HG03139 (cell line): ENCODE data around the gene LARP1.
A peak's percentile ranks its signal among the peaks of the same experiment; 100 is the strongest.
"Not testable (repeated sequence)": the region's sequence is repeated elsewhere in the genome, so short reads cannot be mapped to it uniquely, and the experiment has no call there.

ENCODE experiments used
- ATAC-seq: cut with Tn5 transposase; IDR thresholded peaks from one replicate; pipeline ENCODE4 v1.9.1; 2021; ENCODE audit not compliant: unreplicated experiment

LARP1 gene

DNA sequence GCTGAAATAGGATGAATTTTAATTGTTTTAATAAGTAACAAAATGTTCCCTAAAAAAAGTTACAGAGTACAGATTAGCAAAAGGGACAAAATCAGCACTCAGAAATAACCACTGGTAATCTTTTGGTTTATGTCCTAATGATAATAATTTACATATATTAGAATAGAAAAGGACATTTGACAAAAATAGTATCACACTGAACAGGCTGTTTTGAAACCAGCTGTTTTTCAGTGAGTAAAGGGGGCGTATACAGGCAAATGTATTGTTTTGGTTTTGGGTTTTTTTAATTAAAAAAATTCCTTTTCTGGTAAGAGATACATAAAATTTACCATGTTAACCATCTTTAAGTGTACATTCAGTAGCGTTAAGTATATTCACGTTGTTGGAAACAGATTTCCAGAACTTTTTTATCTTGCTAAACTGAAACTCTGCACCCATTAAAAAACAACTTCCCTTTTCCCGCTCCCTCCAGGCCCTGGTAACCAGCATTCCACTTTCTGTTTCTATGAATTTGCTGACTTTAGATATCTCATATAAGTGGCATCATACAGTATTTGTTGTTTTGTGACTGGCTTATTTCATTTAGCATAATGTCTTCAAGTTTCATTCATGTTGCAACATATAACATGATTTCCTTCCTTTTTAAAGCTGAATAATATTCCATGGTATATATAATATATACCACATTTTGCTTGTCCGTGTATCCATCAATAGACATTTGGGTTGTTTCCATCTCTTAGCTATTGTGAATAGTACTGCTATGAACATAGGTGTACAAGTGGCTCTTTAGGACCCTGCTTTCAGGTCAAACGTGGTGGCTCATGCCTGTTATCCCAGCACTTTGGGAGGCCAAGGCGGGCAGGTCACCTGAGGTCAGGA, 20.6 kb upstream of the LARP1 start:
- no peak for ATAC-seq

DNA sequence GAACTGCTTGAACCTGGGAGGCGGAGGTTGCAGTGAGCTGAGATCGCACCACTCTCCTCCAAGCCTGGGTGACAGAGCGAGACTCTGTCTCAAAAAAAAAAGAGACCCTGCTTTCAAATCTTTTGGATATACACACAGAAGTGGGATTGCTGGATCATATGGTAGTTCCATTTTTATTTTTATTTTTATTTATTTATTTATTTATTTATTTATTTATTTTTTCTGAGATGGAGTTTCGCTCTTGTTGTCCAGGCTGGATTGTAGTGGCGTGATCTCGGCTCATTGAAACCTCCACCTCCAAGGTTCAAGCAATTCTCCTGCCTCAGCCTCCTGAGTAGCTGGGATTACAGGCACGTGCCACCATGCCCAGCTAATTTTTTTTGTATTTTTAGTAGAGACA, 19.8 kb upstream of the LARP1 start:
- not testable (repeated sequence) for ATAC-seq

DNA sequence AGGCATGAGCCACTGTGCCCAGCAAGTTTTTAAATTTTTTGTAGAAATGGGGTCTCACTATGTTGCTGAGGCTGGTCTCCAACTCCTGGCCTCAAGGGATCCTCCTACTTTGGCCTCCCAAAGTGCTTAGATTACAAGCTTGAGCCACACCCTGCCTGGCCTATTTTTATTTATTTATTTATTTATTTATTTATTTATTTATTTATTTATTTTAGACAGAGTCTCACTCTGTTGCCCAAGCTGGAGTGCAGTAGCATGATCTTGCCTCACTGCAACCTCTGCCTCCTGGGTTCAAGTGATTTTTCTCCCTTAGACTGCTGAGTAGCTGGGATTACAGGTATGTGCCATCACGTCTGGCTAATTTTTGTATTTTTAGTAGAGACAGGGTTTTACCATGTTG, 18.8 kb upstream of the LARP1 start:
- not testable (repeated sequence) for ATAC-seq

DNA sequence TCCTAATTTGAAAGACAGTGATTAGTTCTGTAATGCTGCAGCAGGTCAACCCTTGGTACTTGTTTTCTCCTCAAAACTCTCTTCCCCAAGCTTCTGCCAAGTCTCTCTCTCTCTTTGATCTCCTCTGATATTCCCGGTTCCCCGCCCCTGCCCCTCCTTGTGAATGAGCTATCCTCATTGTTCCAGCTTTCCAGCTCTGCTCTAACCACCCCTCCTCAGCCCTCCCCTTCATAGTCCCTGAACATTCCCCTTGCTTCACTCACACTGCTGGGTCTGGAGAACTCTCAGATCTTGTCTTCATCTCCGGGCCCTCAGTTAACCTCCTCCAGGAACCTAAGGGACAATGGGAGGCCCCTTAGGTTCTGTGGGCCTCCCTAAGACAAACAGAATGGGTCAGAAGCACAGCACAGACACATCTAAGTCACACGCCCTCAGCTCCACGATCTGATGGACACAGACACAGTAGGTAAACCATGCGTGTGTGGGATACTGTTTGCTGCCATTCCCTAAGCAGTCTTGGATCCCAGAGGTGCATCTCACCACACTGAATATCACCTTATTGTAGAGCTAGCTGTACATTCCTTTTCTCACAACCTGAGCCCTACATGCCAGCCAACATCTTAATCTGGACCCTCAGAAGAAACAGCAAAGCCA, 17.4 kb upstream of the LARP1 start:
- no peak for ATAC-seq

DNA sequence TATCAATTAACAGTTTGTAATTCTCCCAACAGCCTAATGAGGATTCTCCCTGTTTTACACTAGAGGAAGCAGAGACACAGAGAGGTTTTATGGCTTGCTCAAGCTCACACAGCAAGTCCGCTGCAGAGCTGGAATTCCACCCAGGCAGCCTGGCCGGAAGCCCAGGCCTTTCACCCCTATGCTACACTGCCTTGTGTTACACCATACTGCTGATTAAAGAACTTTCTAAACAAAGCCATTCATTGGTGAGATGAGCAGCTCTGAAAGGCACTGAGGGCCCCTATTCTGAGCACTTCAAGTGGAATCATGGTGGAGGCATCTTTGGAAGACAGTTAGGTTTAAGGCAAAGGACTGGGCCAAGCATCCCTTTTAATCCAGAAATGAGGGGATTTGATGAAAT, 14.7 kb upstream of the LARP1 start:
- ATAC-seq, result no peak

DNA sequence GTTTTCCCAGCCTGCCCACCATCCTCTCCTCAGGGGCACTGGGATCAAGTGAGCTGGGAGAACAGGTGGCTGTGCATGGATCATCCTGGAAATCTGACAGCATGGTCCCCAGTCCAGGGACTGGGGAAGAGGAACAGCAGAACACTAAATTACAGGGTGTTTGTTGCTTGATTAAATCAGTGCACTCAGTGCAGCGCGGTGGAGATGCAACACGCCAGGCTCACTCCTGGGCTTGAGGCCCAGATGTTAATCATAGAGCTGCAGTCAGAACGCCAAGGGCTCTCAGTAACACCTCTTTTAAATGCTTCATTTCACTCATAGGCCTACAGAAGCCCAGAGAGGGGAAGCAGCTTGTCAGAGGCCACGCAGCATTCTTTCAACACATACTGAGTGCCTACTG, 14.2 kb upstream of the LARP1 start:
- no peak for ATAC-seq

DNA sequence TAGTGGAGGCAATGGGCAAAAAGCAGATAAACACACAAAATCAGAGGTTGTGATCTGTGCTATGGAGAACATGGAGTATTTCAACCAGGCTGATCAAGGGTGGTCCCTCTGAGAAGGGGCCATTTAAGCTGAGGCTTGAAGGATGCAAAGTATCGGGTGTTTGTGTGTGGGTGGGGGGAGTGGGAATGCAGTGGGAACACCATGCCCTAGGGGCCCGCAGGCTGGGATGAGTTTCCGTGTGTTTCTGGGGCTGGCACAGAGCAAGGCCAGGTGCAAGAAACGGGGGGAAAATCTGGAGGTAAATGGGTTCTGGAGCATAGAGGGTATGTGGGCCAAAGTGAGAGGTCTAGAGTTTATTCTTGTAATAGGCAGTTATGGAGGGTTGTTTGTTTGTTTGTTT, 13.8 kb upstream of the LARP1 start:
- ATAC-seq, result no peak

DNA sequence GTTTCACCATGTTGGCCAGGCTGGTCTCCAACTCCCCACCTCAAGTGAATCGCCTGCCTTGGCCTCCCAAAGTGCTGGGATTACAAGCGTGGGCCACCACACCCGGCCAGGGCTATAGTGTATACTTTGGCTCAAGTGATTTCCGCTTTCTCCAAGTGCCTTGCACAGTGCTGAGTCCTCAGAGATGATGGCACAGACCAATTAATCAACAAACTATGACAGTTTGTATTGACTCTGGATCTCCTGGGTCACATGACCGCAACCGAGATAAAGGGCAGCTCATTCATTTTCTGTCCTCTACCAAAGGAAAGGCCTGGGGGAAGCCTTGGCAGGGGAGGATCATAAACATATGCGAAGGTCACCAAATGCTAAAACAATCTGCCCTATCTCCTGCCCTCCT, 11.4 kb upstream of the LARP1 start:
- ATAC-seq, result no peak

DNA sequence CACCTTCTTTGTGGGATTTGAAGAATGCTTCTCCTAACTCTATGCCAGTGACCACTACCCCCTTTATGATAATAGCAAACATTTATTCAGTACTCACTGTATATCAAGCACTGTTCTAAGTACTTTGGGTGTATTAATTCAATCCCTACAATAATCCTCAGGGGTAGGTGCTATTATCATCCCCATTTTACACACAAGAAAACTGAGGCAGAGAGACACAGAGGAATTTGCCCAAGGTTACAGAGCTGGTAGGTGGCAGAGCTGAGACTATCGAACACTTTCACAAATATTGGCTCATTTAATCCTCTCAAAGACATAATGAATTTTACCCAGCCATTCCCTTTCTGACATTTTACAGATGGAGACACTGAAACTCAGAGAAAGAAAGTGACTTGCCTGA, 9.8 kb upstream of the LARP1 start:
- ATAC-seq, result no peak

DNA sequence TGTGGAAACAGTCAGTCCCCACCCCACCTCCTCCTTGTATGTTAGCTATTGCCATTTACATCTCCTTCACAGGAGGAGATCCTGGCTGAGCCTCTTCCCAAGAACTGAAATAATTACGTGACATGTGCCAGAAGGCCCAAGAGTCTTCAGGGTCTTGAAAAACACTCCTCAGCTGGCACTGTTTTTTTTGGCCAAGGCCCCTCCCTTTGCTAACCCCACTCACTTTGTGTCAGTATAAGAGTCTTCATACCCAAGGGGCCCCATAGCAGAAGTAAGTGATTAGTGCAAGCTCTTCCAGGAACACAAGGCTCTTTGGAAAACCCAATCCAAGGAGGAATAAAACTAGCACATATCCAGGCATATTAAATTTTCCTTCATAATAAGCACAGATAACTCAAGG, 5.7 kb upstream of the LARP1 start:
- no peak for ATAC-seq

DNA sequence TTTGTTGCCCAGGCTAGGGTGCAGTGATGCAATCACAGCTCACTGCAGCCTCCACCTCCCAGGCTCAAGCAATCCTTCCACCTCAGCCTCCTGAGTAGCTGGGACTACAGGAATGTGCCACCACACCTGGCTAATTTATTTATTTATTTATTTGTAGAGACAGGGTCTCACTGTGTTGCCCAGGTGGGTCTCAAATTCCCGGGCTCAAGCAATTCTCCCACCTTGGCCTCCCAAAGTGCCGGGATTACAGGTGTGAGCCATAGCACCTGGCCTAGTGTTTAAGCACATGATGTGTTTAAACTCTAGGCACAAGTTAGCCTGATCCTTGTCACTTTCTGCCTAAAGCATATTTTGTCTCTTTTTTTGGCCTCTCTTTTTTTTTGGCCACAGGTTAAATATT, 4.5 kb upstream of the LARP1 start:
- not testable (repeated sequence) for ATAC-seq

DNA sequence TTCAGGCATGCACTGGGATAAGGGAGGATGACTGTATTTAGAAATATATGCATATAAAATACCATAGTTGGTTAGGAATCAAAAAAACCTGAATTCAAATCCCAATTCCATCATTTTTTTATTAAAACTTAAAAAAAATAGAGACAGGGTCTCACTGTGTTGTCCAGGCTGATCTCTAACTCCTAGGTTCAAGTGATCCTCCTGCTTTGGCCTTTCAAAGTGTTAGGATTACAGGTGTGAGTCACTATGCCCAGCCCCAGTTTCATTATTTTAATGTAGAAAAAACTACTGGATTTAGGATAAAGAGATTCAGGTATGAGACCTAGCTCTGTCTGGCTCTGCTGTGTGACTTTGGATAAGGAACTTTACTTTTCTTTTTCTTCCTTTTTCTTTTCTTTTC, 3.3 kb upstream of the LARP1 start:
- ATAC-seq, result no peak

DNA sequence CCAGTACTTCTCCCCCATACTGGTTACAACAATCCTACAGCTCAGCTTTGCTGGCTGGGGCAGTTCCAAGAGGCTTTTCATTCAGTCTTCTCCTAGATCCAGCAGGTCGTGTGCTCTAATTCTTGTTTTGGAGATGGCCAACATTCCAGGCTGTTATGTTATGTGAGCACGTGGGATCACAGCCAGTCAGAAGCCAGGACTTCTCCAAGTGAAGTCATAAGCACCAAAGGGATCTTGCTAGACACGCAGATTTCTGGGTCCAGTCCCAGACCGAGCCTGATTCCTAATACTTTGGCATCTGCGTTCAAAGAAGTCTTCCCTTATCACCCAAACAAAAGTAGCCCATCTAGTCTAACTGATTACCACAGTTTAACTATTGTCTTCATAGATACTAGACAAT, 1.4 kb upstream of the LARP1 start:
- ATAC-seq, result no peak

DNA sequence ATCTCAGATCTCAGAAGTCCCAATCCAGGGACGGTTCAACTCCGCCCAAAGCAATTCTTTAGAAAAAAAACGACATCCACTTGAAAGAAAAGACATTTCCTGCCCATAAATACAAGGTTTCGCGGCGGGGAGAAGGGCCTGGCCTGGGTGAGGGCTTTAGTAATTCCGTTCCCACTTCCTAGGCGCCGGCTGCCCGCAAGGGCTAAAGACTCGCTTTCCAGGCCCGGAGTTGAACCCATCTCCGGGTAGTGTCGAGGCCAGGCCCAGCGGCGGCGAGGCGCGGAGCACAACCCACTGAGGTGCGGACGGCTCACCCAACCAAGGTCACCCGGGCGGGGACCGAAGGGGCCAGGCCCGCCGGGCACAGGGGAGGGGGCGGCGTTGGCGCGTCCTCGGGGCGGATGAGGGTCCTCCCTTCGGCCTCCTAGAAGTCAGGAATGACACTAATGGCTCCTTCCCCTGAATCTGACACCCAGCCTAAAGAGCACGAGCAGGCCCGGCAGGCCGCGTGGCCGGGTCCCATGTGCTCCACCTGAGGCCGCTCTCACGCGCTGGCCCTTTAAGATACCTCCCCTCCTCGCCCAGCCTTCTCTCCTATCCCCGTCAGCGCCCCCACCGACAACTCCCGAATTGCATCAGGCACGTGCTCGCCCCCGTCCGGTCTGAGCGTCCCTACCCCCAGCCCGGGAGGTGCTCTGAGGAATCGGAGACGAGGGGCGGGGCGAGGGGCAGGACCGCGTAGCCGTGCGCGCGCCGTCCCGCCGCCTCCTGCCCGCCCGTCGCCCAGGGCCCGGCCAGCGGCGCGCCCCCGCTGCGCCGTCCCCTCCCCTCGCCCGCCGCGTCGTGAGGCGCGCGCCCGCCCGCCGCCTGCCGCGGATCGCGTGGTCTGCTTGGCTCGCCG, 467 bp upstream of the LARP1 start:
- ATAC-seq, result peak; percentile 88

DNA sequence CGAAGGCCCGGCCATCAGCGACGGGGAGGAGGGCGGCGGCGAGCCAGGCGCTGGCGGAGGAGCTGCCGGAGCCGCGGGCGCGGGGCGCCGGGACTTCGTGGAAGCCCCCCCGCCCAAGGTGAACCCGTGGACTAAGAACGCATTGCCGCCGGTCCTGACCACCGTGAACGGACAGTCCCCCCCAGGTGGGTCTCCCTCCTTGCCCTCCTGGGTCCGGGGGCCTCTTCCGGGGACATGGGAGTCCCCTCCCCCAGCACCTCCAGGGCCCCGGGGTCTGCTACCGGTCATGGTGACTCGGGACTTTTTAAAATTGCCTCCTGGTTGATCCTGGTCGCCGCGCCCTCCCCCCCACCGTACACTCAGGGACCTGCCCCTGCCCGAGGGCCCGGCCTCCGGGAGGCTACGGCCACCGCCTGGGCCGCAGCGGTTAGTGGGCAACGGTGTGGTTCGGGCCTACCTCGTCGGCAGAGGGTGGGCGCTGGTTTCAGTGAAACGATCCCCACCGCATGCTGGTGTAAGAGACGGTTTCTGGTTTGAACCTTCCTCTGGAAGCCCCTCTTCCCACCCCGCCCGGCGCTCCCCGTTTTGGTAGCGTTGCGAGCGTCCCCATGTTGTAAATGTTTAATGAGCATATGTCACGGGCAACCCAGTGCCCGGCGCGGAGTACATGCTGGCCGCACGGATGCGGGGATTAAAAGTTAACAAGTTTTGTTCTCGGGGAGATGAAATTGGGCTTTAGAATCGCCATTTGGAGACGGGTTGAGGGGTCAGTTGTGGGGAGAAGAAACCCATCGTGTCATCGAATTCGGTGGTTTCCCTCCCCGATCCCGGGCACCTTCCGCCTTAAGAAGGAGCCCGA, 1.1 kb downstream of the LARP1 start:
- ATAC-seq, result no peak

DNA sequence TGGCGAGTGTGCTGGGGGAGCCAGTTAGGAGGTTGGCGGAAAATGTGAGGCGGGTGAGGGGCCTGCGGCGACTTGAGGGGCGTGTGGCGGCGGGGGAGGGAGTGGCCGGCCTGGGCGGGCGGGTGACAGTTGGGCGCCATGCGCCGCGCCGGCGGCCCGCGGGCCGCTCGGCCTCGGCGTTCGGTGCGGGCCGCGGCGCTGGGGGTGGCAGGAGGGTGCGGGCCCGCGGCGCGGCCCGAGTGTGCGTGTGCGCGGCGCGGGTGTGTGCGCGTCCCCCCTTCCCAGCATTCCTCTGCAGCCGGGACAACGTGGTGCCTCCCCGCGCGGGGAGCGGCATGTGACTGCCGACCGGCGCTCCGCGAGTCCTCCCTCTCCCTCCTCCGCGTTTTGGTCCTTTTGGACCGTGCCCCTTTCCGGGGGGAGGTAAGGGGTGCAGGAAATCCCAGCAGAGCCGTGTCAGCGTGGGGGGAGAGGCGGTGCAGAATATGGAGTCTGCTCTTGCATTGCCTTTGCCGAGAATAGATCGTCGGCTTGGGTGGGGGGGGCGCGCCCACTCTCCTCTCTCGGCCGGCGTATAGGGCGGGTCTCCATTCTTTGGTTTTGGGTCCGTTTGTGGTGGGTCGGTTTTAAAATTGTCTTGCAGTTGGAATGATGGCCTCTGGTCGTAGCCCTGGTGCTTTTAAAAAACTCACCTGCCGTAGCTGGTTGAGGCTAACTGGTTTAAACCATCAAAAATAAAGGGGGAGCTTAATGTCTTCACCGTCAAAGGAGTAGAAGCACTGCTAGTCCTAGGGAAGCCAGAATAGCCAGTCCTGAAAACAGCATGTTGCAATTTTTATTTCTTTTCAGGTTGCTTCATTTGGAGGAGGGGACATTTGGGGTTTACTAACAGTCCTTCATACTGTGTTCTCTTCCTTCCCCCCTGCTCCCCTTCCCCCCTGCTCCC, 2.0 kb downstream of the LARP1 start:
- ATAC-seq, result no peak

DNA sequence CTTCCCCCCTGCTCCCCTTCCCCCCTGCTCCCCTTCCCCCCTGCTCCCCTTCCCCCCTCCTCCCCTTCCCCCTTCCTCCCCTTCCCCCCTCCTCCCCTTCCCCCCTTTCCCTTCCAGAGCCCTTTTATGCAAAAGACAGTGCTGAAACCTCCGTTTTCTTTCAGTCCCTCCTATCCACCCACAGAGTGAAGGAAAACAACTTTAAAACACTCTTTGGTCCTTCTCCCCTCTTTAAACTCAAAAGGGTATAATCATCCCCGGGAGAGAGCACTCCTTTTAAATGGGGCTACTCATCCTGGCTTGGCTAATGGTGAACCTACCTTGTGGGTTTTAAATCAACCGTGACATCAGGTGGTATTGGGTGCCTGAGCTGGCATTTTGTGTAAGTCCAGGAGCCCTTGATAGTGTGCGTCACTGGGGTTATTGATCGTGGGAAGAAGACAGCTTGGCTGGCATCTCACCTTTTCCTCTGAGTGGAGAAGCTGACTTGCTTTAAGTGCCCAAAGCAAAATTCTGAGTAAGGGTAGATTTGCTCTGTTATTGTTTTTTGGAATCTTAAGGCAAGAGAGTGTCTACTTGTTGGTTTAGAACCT, 2.7 kb downstream of the LARP1 start:
- ATAC-seq, result no peak

DNA sequence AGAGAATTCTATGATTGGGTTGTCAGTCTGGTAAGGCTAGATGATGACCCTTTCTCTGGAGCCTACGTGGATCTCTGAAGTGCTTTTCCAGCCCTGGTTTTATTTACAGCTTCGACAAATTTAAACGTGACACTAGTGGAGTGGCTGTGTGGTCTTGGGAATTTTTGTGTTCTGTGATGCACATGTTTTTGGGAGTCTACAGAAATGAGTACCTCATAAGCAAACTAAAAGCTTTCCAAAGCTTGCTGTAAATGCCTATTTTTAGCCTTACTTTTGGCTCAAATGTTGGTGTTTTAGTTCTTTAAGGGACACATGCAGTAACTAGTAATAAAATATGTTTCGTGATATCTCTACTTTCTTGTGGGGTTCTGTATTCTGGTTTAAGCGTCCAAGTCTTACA, 3.3 kb downstream of the LARP1 start:
- ATAC-seq, result no peak

DNA sequence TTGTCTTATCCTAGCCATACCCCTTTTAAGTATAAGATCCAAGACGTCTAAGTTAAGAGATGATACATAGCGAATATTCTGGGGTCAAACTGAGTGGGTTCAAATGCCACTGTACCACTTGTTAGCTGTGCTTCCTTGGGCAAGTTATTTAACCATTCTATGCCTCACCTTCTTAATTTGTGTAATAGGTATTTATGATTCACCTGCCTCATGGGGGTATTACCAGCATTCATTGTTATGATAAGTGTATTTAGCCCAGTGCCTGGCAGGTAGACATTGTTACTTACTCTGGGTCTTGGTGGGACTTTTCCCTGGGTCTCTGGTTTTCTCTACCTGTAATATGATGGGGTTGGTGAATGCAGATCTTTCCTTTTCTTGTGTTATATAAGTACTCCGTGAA, 3.8 kb downstream of the LARP1 start:
- no peak for ATAC-seq
